ENCODE data around the gene TSHB.
A peak's percentile ranks its signal among the peaks of the same experiment; 100 is the strongest.

Gene TSHB

DNA sequence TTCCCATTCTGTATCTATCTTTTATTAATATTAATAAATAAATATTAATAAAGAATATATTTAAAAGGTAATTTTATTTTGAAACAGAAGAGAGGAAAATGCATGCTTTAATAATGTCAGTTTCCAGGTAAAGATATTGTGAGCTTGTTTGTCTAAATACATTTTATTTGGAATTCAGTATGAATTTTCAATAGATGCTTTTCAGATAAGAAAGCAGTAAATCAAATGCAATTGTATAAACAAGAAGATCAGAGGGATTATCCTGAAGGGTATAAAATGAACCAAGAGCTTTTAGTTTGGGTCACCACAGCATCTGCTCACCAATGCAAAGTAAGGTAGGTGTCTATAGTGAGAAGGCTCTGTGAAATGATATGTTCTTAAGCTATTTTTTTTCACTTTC lies at the start of gene TSHB:
Gene TSHB (plus strand): TSS at position 301 of the 400 bp plus-strand sequence. CDS start 3,537 bp downstream, outside the sequence.
- no peak within 1 kb of the TSS for H3K4me3 ChIP-seq (replicated peaks in 1 of 2; ENCODE audit: low read depth in 2 of 2, low read length in 2 of 2)
- TF ChIP-seq, protein P1, sequence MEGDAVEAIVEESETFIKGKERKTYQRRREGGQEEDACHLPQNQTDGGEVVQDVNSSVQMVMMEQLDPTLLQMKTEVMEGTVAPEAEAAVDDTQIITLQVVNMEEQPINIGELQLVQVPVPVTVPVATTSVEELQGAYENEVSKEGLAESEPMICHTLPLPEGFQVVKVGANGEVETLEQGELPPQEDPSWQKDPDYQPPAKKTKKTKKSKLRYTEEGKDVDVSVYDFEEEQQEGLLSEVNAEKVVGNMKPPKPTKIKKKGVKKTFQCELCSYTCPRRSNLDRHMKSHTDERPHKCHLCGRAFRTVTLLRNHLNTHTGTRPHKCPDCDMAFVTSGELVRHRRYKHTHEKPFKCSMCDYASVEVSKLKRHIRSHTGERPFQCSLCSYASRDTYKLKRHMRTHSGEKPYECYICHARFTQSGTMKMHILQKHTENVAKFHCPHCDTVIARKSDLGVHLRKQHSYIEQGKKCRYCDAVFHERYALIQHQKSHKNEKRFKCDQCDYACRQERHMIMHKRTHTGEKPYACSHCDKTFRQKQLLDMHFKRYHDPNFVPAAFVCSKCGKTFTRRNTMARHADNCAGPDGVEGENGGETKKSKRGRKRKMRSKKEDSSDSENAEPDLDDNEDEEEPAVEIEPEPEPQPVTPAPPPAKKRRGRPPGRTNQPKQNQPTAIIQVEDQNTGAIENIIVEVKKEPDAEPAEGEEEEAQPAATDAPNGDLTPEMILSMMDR (IDR thresholded peaks at IDR 0.05; ENCODE audit: low read depth, low read length), result no peak
- DNase-seq (ENCODE audit: low read depth in 2 of 2), result no peak

DNA sequence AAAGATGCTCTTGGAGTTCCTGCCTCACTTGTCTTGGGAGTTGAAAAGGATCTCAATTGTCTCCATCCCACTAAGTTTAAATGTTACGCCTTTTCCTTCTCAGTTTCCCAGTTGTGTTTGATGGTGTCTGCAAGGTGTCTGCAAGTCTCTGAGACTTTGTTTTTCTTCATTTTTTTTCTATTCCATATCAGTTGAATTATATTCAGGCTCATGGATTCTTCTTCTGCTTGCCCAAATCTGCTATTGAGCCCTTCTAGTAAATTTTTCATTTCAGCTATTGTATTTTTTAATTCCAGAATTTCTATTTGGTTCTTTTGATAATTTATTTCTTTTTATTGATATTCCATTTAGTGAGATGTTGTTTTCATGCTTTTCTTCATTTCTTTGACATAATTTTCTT lies 47.4 kb upstream of the TSHB start:
- no peak for DNase-seq (ENCODE audit: low read depth in 2 of 2)
- TF ChIP-seq, protein P1 (IDR thresholded peaks at IDR 0.05; ENCODE audit: low read depth, low read length), result no peak
- no peak overlapping the region for H3K4me3 ChIP-seq (replicated peaks in 1 of 2; ENCODE audit: low read depth in 2 of 2, low read length in 2 of 2)

DNA sequence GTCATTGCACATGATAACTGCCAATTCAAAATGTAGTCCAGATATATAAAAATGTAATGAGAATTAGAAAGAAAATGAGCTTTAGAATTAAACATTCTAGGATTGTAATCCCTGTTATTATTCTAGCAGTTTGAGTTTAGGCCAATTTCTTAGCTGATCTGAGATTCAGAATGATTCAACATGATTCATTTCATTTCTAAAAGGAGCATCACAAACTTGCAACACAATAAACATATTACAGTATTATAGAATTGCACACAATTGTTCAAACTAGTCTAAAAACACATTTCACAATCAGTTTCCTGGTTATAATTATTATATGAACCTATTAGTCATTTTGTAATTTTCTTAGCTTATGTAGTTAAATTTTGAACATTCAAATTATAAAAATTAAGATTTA lies 43.3 kb upstream of the TSHB start:
- TF ChIP-seq, protein P1 (IDR thresholded peaks at IDR 0.05; ENCODE audit: low read depth, low read length), result no peak
- no peak overlapping the region for H3K4me3 ChIP-seq (replicated peaks in 1 of 2; ENCODE audit: low read depth in 2 of 2, low read length in 2 of 2)
- DNase-seq (ENCODE audit: low read depth in 2 of 2), result peak; percentile 0 to 71

DNA sequence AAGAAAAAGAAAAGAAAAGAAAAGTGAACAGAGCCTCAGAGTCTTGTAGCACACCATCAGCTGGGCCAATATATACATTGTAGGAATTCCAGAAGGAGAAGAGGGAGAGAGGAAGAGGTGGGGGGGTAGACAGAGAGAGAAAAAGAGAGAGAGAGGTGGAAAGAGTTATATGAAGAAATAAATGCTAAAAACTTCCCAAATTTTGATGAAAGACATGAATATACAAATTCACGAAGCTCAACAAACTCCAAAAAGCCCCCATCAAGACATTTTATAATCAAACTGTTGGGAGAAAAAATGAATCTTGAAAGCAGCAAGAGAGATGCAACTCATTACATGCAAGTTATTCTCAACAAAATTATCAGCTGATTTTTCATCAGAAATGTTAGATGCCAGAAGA lies 41.5 kb upstream of the TSHB start:
- TF ChIP-seq, protein P1 (IDR thresholded peaks at IDR 0.05; ENCODE audit: low read depth, low read length), result no peak
- H3K4me3 ChIP-seq (replicated peaks in 1 of 2; ENCODE audit: low read depth in 2 of 2, low read length in 2 of 2), result no peak overlapping the region
- no peak for DNase-seq (ENCODE audit: low read depth in 2 of 2)

DNA sequence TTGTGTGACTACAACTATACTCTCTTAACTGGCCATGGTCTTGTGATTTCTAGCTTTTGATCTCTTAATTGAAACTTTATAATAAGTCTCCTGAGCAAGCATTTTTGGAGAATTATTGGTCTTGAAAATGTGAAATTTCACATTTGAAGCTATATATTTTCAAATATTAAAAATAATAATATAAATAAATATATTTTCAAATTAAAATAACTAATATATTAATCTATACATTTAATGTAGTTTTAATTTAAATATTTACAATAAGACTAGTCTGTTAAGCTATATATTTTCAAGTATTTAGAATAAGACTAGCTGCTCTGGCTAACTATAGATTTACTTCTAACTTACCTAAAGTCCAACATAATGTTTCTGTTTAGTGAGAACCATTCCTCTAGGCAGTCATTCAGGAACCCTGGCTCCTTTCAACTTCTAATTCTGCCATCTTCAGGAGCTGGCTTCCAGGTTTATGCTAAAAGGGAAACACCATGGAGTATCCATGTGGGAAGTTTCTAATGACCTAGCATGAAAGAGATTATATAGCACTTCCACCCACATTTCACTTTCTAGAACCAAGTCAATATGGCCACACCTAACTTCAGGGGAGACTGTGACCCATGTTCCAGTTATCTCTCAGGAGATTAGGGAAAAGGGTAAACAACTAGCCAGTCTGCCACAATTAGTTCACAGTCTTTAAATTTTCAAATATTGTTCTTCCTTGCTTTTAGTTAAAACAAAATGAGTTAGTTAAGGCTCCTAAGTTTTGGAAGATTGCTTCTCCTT lies 31.9 kb upstream of the TSHB start:
- H3K4me3 ChIP-seq (replicated peaks in 1 of 2; ENCODE audit: low read depth in 2 of 2, low read length in 2 of 2), result no peak overlapping the region
- no peak for DNase-seq (ENCODE audit: low read depth in 2 of 2)
- TF ChIP-seq, protein P1 (IDR thresholded peaks at IDR 0.05; ENCODE audit: low read depth, low read length), result no peak

DNA sequence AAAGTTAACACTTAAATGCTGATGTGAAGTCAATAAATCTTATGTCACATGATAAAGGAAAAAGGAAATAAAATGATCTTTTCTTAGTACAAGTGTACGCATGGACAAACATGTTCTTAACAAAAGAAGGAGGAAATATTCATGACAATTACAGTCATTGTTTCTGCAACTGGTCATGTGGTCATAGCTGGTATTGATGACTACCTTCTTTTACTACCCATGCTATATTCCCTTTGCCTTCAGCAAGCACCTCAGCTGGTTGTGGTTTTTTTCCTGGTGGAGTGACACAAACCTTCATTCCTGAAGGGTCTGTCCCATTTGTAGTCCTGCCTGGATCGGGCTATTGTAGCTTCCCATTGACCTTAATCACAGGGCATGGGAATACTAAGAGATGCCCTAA lies 23.4 kb upstream of the TSHB start:
- H3K4me3 ChIP-seq (replicated peaks in 1 of 2; ENCODE audit: low read depth in 2 of 2, low read length in 2 of 2), result no peak overlapping the region
- TF ChIP-seq, protein P1 (IDR thresholded peaks at IDR 0.05; ENCODE audit: low read depth, low read length), result no peak
- DNase-seq (ENCODE audit: low read depth in 2 of 2), result no peak

DNA sequence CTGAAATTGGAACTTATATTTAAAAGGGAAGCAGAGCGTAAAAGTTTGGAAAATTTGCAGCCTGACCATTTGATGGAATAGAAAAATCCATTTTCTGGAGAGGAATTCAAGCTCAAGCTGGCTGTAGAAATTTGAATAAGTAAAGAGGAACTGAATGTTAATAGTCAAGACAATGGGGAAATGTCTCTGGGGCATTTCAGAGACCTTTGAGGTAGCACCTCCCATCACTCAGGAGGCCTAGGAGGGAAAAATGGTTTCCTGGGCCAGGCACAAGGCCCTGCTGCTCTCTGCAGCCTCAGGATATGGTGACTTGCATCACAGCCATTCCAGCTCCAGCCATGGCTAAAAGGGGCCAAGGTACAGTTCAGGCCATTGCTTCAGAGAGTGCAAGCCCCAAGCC lies 17.6 kb upstream of the TSHB start:
- no peak overlapping the region for H3K4me3 ChIP-seq (replicated peaks in 1 of 2; ENCODE audit: low read depth in 2 of 2, low read length in 2 of 2)
- no peak for DNase-seq (ENCODE audit: low read depth in 2 of 2)
- TF ChIP-seq, protein P1 (IDR thresholded peaks at IDR 0.05; ENCODE audit: low read depth, low read length), result no peak

Data from cardiac fibroblast (primary cell).